ENCODE results near the gene UBE2D1. TPM values are rescaled to one million over a fixed set of nuclear protein-coding genes. Genes with fewer than 3 reads are reported as not detected.

UBE2D1 gene
- total and polyA plus RNA-seq, 2 of the 13 experiments (the other 11 are each of a cell fraction or from before 2014, with no cell fraction given): 6.2 to 13.8 TPM

GRCh38 chr10:58384999-58385783 is 50.4 kb downstream of the UBE2D1 start, which contains the start of gene TFAM (continued):
- TF ChIP-seq IKZF1 (IDR thresholded peaks at IDR 0.05): no peak
- peak; percentile 49; the same call in 1 of the 2 replicates for TF ChIP-seq MTERF4 (CRISPR knock-in tag; IDR thresholded peaks at IDR 0.05)
- peak; percentile 90 for TF ChIP-seq SPEN (CRISPR knock-in tag; IDR thresholded peaks at IDR 0.05; ENCODE audit: low read depth)
- TF ChIP-seq CREM (IDR thresholded peaks at IDR 0.05): no peak; the same call in 1 of the 2 replicates
- TF ChIP-seq CREM (CRISPR knock-in tag; IDR thresholded peaks at IDR 0.05): no peak
- TF ChIP-seq ZNF501 (CRISPR knock-in tag; IDR thresholded peaks at IDR 0.05): peak; percentile 87
- no peak for TF ChIP-seq CENPX (CRISPR knock-in tag; IDR thresholded peaks at IDR 0.05)
- peak; percentile 56; the same call in 1 of the 2 replicates for TF ChIP-seq ZNF800 (CRISPR knock-in tag; IDR thresholded peaks at IDR 0.05)
- peak; percentile 68; the same call in 1 of the 2 replicates for TF ChIP-seq KAT7 (CRISPR knock-in tag; IDR thresholded peaks at IDR 0.05; ENCODE audit: borderline replicate concordance)
- 0 out of 2 replicates have a peak, but pooled peaks have one; percentile 27 for TF ChIP-seq ZSCAN12 (CRISPR knock-in tag; IDR thresholded peaks at IDR 0.05)
- peak; percentile 19; the same call in 1 of the 2 replicates for TF ChIP-seq PPARG (CRISPR knock-in tag; conservative IDR thresholded peaks at IDR 0.05)
- peak; percentile 87 for TF ChIP-seq ZNF276 (CRISPR knock-in tag; IDR thresholded peaks at IDR 0.05; ENCODE audit: low read depth)
- peak; percentile 49 for TF ChIP-seq GFI1 (CRISPR knock-in tag; IDR thresholded peaks at IDR 0.05; ENCODE audit: borderline replicate concordance)
- peak; percentile 63; the same call in 1 of the 2 replicates for TF ChIP-seq ELF3 (CRISPR knock-in tag; IDR thresholded peaks at IDR 0.05)
- TF ChIP-seq UBTF (CRISPR knock-in tag; IDR thresholded peaks at IDR 0.05): peak; percentile 99
- TF ChIP-seq RBAK (CRISPR knock-in tag; IDR thresholded peaks at IDR 0.05): no peak
- peak; percentile 66; the same call in 1 of the 2 replicates for TF ChIP-seq ZMAT3 (CRISPR knock-in tag; conservative IDR thresholded peaks at IDR 0.05)
- no peak for TF ChIP-seq ZNF562 (CRISPR knock-in tag; IDR thresholded peaks at IDR 0.05; ENCODE audit: borderline replicate concordance)
- TF ChIP-seq SSRP1 (CRISPR knock-in tag; IDR thresholded peaks at IDR 0.05): 0 out of 2 replicates have a peak, but pooled peaks have one; percentile 21
- TF ChIP-seq ZNF512 (CRISPR knock-in tag; IDR thresholded peaks at IDR 0.05): no peak
- 0 out of 2 replicates have a peak, but pooled peaks have one; percentile 64 for TF ChIP-seq ZNF776 (CRISPR knock-in tag; IDR thresholded peaks at IDR 0.05)

Data from HepG2 (cell line).